Karpas-422 (cell line): ENCODE results near the gene STK32C. TPM values are rescaled to one million over a fixed set of nuclear protein-coding genes. Genes with fewer than 3 reads are reported as not detected.

Source experiments
- DNase-seq: peaks from one replicate; pipeline ENCODE4 v3.0.0-alpha.2; 2015
- H2AFZ ChIP-seq: fragments of 200-600 bp; sonication (generic); 2 replicates; pipeline ENCODE4 v1.6.1; 2014; ENCODE audit warnings: antibody characterized with exemption, low read length, mixed read lengths
- H3K27ac ChIP-seq: fragments of 200-600 bp; sonication (generic); 2 replicates; pipeline ENCODE4 v1.5.1; 2014; ENCODE audit warnings: mild to moderate bottlenecking, low read length, moderate library complexity
- H3K27me3 ChIP-seq: fragments of 200-600 bp; sonication (generic); 2 replicates; pipeline ENCODE4 v1.6.1; 2014; ENCODE audit warnings: low read length, mixed read lengths
- H3K36me3 ChIP-seq: fragments of 200-600 bp; sonication (generic); 2 replicates; pipeline ENCODE4 v1.6.1; 2014; ENCODE audit warnings: low read length, mixed read lengths; ENCODE audit not compliant: insufficient read depth
- H3K4me1 ChIP-seq: fragments of 200-600 bp; sonication (generic); 2 replicates; pipeline ENCODE4 v1.6.1; 2014; ENCODE audit warnings: mild to moderate bottlenecking, low read length, mixed read lengths
- H3K4me2 ChIP-seq: fragments of 200-600 bp; sonication (generic); 2 replicates; pipeline ENCODE4 v1.6.1; 2014; ENCODE audit warnings: low read length, low read depth, mild to moderate bottlenecking; ENCODE audit not compliant: poor library complexity, severe bottlenecking
- H3K4me3 ChIP-seq: fragments of 200-600 bp; sonication (generic); 2 replicates; pipeline ENCODE4 v1.5.1; 2014; ENCODE audit warnings: mild to moderate bottlenecking, antibody characterized with exemption, low read length, mixed read lengths
- H3K79me2 ChIP-seq: fragments of 200-600 bp; sonication (generic); 2 replicates; pipeline ENCODE4 v1.6.1; 2014; ENCODE audit warnings: mild to moderate bottlenecking, low read length, mixed read lengths
- H3K9ac ChIP-seq: fragments of 200-600 bp; sonication (generic); 2 replicates; pipeline ENCODE4 v1.6.0; 2014; ENCODE audit warnings: low read length
- H3K9me2 ChIP-seq: fragments of 200-600 bp; sonication (generic), shearing (Covaris generic); replicated peaks from 2 replicates; pipeline ENCODE4 v1.6.0; 2014; ENCODE audit warnings: mild to moderate bottlenecking, low read length, moderate library complexity; ENCODE audit not compliant: insufficient read depth
- H3K9me3 ChIP-seq: fragments of 300-700, 200-600 bp; sonication (generic); 2 replicates; pipeline ENCODE4 v1.6.1; 2014; ENCODE audit warnings: low read length, mixed read lengths
- H4K20me1 ChIP-seq: fragments of 200-600 bp; sonication (generic); 2 replicates; pipeline ENCODE4 v1.6.1; 2014; ENCODE audit warnings: mild to moderate bottlenecking, antibody characterized with exemption, low read length, low read depth; ENCODE audit not compliant: insufficient read depth
- total RNA-seq: library from RNA; depleted of rRNA; stranded (reverse); fragments of >200 nt; shearing (Covaris generic); gene quantifications from 2 replicates; pipeline ENCODE4 v1.2.3, GENCODE V29; 2014; ENCODE audit warnings: low replicate concordance

The STK32C gene
- total RNA-seq, 1 experiment from 2014 or later = 8.4 TPM

GRCh38 chr10:132329565-132330485, 22.1 kb upstream of the STK32C start:
- H3K4me3 ChIP-seq = peak overlapping the region; percentile 96
- peak overlapping the region; percentile 99 for H3K9ac ChIP-seq
- peaks cover 25% of the 10 kb centered on the region for H3K79me2 ChIP-seq

DNA sequence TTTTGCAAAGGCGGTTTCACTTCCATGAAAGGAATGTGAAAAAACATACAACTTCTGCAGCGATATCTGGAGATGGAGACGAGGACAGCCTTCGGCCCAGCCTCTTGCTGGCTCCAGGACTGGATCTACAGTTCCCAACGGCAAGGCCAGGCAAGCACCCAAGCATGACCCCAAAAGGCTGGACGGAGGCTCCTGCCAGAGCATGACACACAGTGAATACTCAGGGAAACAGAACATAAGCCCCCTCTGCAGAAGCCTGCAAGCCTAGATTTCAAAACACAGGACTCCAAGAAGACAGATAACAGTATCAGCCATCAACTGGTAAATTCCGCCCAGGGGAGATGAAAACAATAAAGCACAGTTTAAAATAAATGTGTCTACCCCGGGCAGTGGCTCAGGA, 21.0 kb upstream of the STK32C start:
- Histone ChIP-seq H3K4me2 (no peak overlapping the region), H3K9me2 (no peaks in the 10 kb centered on the region), H3K9me3 (no peaks in the 10 kb centered on the region), H3K4me3 (no peak overlapping the region), H3K27me3 (no peaks in the 10 kb centered on the region), H3K9ac (no peak overlapping the region), H3K79me2 (peaks cover 25% of the 10 kb centered on the region), H3K4me1 (peaks cover 36% of the 10 kb centered on the region), H2AFZ (no peak overlapping the region), H4K20me1 (peaks cover 7% of the 10 kb centered on the region; the same call in 1 of the 2 replicates), H3K36me3 (no peaks in the 10 kb centered on the region), H3K27ac (no peak overlapping the region)
- DNase-seq = no peak

More at GRCh38 chr10:132329565-132330485, 22.1 kb upstream of the STK32C start:
- no peak for DNase-seq
- H3K4me1 ChIP-seq = peaks cover 36% of the 10 kb centered on the region
- H4K20me1 ChIP-seq = peaks cover 7% of the 10 kb centered on the region; the same call in 1 of the 2 replicates
- no peak overlapping the region for H2AFZ ChIP-seq
- no peaks in the 10 kb centered on the region for H3K36me3 ChIP-seq
- no peaks in the 10 kb centered on the region for H3K9me3 ChIP-seq
- H3K4me2 ChIP-seq = peak overlapping the region; percentile 99
- no peak overlapping the region for H3K27ac ChIP-seq
- no peaks in the 10 kb centered on the region for H3K27me3 ChIP-seq
- no peaks in the 10 kb centered on the region for H3K9me2 ChIP-seq

GRCh38 chr10:132328106-132328505, 20.4 kb upstream of the STK32C start:
- no peaks in the 10 kb centered on the region for H3K36me3 ChIP-seq
- no peak overlapping the region for H3K4me2 ChIP-seq
- peaks cover 25% of the 10 kb centered on the region for H3K79me2 ChIP-seq

GRCh38 chr10:132326925-132327324, 19.2 kb upstream of the STK32C start:
- H3K9me3 ChIP-seq = no peaks in the 10 kb centered on the region
- H3K4me3 ChIP-seq = no peak overlapping the region
- no peaks in the 10 kb centered on the region for H3K27me3 ChIP-seq
- no peaks in the 10 kb centered on the region for H3K9me2 ChIP-seq
- H3K36me3 ChIP-seq = no peaks in the 10 kb centered on the region
- no peak overlapping the region for H3K27ac ChIP-seq
- peaks cover 12% of the 10 kb centered on the region; the same call in 1 of the 2 replicates for H4K20me1 ChIP-seq
- H2AFZ ChIP-seq = no peak overlapping the region
- H3K4me2 ChIP-seq = no peak overlapping the region
- peaks cover 21% of the 10 kb centered on the region for H3K4me1 ChIP-seq
- no peak overlapping the region for H3K9ac ChIP-seq
- H3K79me2 ChIP-seq = peaks cover 25% of the 10 kb centered on the region
- DNase-seq = no peak

More at GRCh38 chr10:132328106-132328505, 20.4 kb upstream of the STK32C start:
- H3K4me1 ChIP-seq = peaks cover 32% of the 10 kb centered on the region
- H3K9ac ChIP-seq = no peak overlapping the region
- no peak overlapping the region for H3K4me3 ChIP-seq
- no peaks in the 10 kb centered on the region for H3K9me2 ChIP-seq
- H3K27me3 ChIP-seq = no peaks in the 10 kb centered on the region
- no peak overlapping the region for H3K27ac ChIP-seq
- peaks cover 10% of the 10 kb centered on the region; the same call in 1 of the 2 replicates for H4K20me1 ChIP-seq
- DNase-seq = no peak
- H2AFZ ChIP-seq = no peak overlapping the region
- no peaks in the 10 kb centered on the region for H3K9me3 ChIP-seq

DNA sequence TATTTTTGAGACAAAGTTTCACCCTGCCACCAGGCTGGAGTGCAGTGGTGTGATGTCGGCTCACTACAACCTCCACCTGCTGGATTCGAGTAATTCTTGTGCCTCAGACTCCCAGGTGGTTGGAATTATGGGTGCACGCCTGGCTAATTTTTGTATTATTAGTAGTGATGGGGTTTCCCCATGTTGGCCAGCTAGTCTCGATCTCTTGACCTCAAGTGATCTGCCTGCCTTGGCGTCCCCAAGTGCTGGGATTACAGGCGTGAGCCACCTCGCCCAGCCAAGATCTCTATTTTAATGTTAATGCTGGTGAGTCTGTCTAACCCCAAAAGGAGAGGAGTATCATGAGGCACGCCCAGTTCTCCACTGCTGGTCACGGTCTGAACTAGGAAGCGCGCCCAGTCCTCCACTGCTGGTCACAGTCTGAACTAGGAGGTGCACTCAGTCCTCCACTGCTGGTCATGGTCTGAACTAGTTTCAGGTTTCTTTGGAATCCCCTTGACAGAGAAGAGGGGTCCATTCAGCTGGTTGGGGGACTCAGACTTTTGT, 18.7 kb upstream of the STK32C start:
- H3K9me3 ChIP-seq = no peaks in the 10 kb centered on the region
- H3K9me2 ChIP-seq = no peaks in the 10 kb centered on the region
- H3K4me2 ChIP-seq = no peak overlapping the region
- H4K20me1 ChIP-seq = peaks cover 12% of the 10 kb centered on the region; the same call in 1 of the 2 replicates
- H3K9ac ChIP-seq = no peak overlapping the region
- peaks cover 19% of the 10 kb centered on the region for H3K4me1 ChIP-seq
- DNase-seq = no peak
- no peak overlapping the region for H3K27ac ChIP-seq
- no peaks in the 10 kb centered on the region for H3K27me3 ChIP-seq
- no peak overlapping the region for H3K4me3 ChIP-seq
- peaks cover 23% of the 10 kb centered on the region for H3K79me2 ChIP-seq
- no peaks in the 10 kb centered on the region for H3K36me3 ChIP-seq
- no peak overlapping the region for H2AFZ ChIP-seq

DNA sequence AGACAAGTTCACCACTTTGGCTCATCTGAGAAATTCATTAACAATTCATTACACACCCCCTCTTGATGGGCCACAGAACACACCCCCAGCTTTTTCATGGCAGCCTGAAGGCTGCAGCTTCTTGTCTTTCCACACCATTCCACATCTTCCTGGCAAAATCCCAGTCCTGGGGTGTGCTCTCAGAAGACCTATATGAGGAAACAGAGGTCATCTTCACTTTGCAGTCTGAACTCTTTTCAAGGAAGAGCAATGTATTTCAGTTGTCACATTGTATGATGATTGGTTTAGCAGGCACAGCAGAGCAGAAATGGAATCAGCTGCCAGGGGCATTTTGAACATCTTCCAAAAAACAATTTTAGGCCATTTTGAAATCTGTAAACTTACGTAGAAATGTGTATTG, 16.4 kb upstream of the STK32C start:
- H3K36me3 ChIP-seq = no peaks in the 10 kb centered on the region
- no peaks in the 10 kb centered on the region for H3K9me3 ChIP-seq
- peaks cover 2% of the 10 kb centered on the region; the same call in 1 of the 2 replicates for H3K79me2 ChIP-seq
- DNase-seq = no peak
- H2AFZ ChIP-seq = no peak overlapping the region
- no peaks in the 10 kb centered on the region for H3K9me2 ChIP-seq
- H3K27me3 ChIP-seq = no peaks in the 10 kb centered on the region
- H3K4me3 ChIP-seq = no peak overlapping the region
- no peak overlapping the region for H3K27ac ChIP-seq
- peaks cover 5% of the 10 kb centered on the region; the same call in 1 of the 2 replicates for H4K20me1 ChIP-seq
- H3K9ac ChIP-seq = no peak overlapping the region
- H3K4me1 ChIP-seq = no peaks in the 10 kb centered on the region
- H3K4me2 ChIP-seq = no peak overlapping the region

GRCh38 chr10:132322586-132323048, 14.9 kb upstream of the STK32C start:
- H3K4me3 ChIP-seq = no peak overlapping the region
- H3K27me3 ChIP-seq = no peaks in the 10 kb centered on the region
- H3K4me1 ChIP-seq = no peaks in the 10 kb centered on the region
- DNase-seq = no peak
- H3K4me2 ChIP-seq = no peak overlapping the region
- H3K9me3 ChIP-seq = no peaks in the 10 kb centered on the region
- no peak overlapping the region for H2AFZ ChIP-seq
- H4K20me1 ChIP-seq = peaks cover 5% of the 10 kb centered on the region; the same call in 1 of the 2 replicates
- H3K36me3 ChIP-seq = no peaks in the 10 kb centered on the region
- no peak overlapping the region for H3K27ac ChIP-seq
- no peaks in the 10 kb centered on the region for H3K79me2 ChIP-seq
- H3K9ac ChIP-seq = no peak overlapping the region
- H3K9me2 ChIP-seq = no peaks in the 10 kb centered on the region

DNA sequence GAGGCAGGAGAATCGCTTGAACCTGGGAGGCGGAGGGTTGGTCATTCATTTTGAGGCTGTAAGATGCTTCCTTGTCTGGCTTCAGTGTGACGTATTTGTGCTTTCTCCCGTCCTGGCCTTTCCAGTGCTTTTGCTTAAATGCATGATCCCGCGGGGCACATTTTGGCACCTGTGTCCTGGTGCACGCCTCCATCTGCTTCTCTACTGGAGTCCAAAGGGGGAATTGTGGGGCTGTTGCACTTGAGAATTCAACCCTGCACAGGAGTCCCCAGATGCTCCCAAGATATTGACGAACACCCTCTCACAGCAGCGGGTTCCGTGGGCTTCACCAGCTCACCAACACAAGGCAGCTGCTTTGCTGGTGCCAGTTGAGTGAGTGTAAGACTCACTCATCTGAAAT, 14.0 kb upstream of the STK32C start:
- H2AFZ ChIP-seq = no peak overlapping the region
- H3K79me2 ChIP-seq = no peaks in the 10 kb centered on the region
- no peaks in the 10 kb centered on the region for H3K27me3 ChIP-seq
- H3K9me3 ChIP-seq = no peaks in the 10 kb centered on the region
- no peaks in the 10 kb centered on the region for H3K36me3 ChIP-seq
- H3K9ac ChIP-seq = no peak overlapping the region
- no peaks in the 10 kb centered on the region for H3K9me2 ChIP-seq
- H3K4me1 ChIP-seq = no peaks in the 10 kb centered on the region
- peaks cover 5% of the 10 kb centered on the region; the same call in 1 of the 2 replicates for H4K20me1 ChIP-seq
- H3K4me3 ChIP-seq = no peak overlapping the region
- H3K4me2 ChIP-seq = no peak overlapping the region
- no peak for DNase-seq
- H3K27ac ChIP-seq = no peak overlapping the region
